HepG2 (cell line): ENCODE measurements around the gene DHRS4L2. TPM values are rescaled to one million over a fixed set of nuclear protein-coding genes. Genes with fewer than 3 reads are reported as not detected.
"Not testable (repeated sequence)": the region's sequence is repeated elsewhere in the genome, so short reads cannot be mapped to it uniquely, and the experiment has no call there.

Experiments used
- GABPA ChIP-seq, 2 experiments: IDR thresholded peaks; 2 replicates each; pipeline ENCODE4 v1.6.1; 2011 to 2016; ENCODE audit warnings: low read depth in 2 of 2, low read length in 1 of 2, missing biosample characterization in 1 of 2, missing genetic modification characterization in 1 of 2
- HDAC2 ChIP-seq: sonication (generic); formaldehyde crosslinking; IDR thresholded peaks from 2 replicates; pipeline ENCODE4 v1.4.0; 2020; ENCODE audit warnings: missing genetic modification reagents
- PAXIP1 ChIP-seq: sonication (generic); formaldehyde crosslinking; conservative IDR thresholded peaks from 2 replicates; pipeline ENCODE4 v1.4.0; 2020; ENCODE audit warnings: mild to moderate bottlenecking, missing genetic modification reagents, moderate library complexity
- WIZ ChIP-seq: sonication (generic); formaldehyde crosslinking; IDR thresholded peaks from 2 replicates; pipeline ENCODE4 v1.5.1; 2020; ENCODE audit warnings: mild to moderate bottlenecking, missing genetic modification reagents
- YEATS2 ChIP-seq: sonication (generic); formaldehyde crosslinking; IDR thresholded peaks from 2 replicates; pipeline ENCODE4 v1.4.0; 2020; ENCODE audit warnings: missing genetic modification reagents, borderline replicate concordance
- ZNF276 ChIP-seq: sonication (generic); formaldehyde crosslinking; IDR thresholded peaks from 2 replicates; pipeline ENCODE4 v1.4.0; 2020; ENCODE audit warnings: mild to moderate bottlenecking, low read depth, missing genetic modification reagents
- ZNF501 ChIP-seq: sonication (generic); formaldehyde crosslinking; IDR thresholded peaks from 2 replicates; pipeline ENCODE4 v1.5.1; 2020; ENCODE audit warnings: mild to moderate bottlenecking, moderate library complexity, missing genetic modification reagents
- ZNF761 ChIP-seq: sonication (generic); formaldehyde crosslinking; conservative IDR thresholded peaks from 2 replicates; pipeline ENCODE4 v1.4.0; 2020; ENCODE audit warnings: mild to moderate bottlenecking, missing genetic modification reagents
- polyA plus RNA-seq, 8 experiments: library from polyadenylated mRNA; depleted of rRNA in 3 of 8; stranded (reverse) in 7 of 8; unstranded in 1 of 8; fragments of >200 nt; fragmentation: Illumina TruSeq in 4 of 8; extraction: Trizol in 4 of 8; gene quantifications; 2 replicates each; pipeline versions ENCODE4 v1.2.1 to v1.2.3, GENCODE V29; 2011 to 2016; ENCODE audit warnings: low read depth in 4 of 8, missing spikeins in 1 of 8, mixed read lengths in 1 of 8; ENCODE audit not compliant: insufficient read depth in 1 of 8
- total RNA-seq, 5 experiments: library from RNA; depleted of rRNA; stranded (reverse); fragments of >200 nt; fragmentation: Illumina TruSeq; extraction: Trizol; gene quantifications; 2 replicates each; pipeline ENCODE4 v1.2.3, GENCODE V29; 2016; ENCODE audit warnings: low read depth in 1 of 5
- TF ChIP-seq, protein P1 (sequence below): IDR thresholded peaks from 2 replicates; pipeline ENCODE4 v1.6.1; 2018; ENCODE audit warnings: missing genetic modification reagents, mild to moderate bottlenecking, missing compliant biosample characterization
- TF ChIP-seq, protein P2 (sequence below): sonication (generic); formaldehyde crosslinking; IDR thresholded peaks from 2 replicates; pipeline ENCODE4 v1.4.0; 2020; ENCODE audit warnings: missing genetic modification reagents, borderline replicate concordance
- TF ChIP-seq, protein P3 (sequence below): IDR thresholded peaks from 2 replicates; pipeline ENCODE4 v1.6.1; 2012; ENCODE audit warnings: inconsistent platforms
- TF ChIP-seq, protein P4 (sequence below): sonication (generic); formaldehyde crosslinking; IDR thresholded peaks from 2 replicates; pipeline ENCODE4 v1.4.0; 2020; ENCODE audit warnings: missing genetic modification reagents, borderline replicate concordance
- TF ChIP-seq, protein P5 (sequence below): sonication (generic); formaldehyde crosslinking; IDR thresholded peaks from 2 replicates; pipeline ENCODE4 v1.5.1; 2020; ENCODE audit warnings: mild to moderate bottlenecking, missing genetic modification reagents, moderate library complexity

DHRS4L2 gene
- total and polyA plus RNA-seq, 2 of the 13 experiments (the other 11 are each of a cell fraction or from before 2014, with no cell fraction given) = 24.7 to 38.2 TPM

GRCh38 chr14:23981951-23982813, 6.5 kb upstream of the DHRS4L2 start (continued):
- TF ChIP-seq, protein P1, sequence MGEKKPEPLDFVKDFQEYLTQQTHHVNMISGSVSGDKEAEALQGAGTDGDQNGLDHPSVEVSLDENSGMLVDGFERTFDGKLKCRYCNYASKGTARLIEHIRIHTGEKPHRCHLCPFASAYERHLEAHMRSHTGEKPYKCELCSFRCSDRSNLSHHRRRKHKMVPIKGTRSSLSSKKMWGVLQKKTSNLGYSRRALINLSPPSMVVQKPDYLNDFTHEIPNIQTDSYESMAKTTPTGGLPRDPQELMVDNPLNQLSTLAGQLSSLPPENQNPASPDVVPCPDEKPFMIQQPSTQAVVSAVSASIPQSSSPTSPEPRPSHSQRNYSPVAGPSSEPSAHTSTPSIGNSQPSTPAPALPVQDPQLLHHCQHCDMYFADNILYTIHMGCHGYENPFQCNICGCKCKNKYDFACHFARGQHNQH (CRISPR knock-in tag) = peak; percentile 58; the same call in 1 of the 2 replicates
- TF ChIP-seq ZNF276 (CRISPR knock-in tag) = 0 out of 2 replicates have a peak, but pooled peaks have one; percentile 37
- peak; percentile 6; the same call in 1 of the 2 replicates for TF ChIP-seq WIZ
- TF ChIP-seq ZNF761 (CRISPR knock-in tag) = 0 out of 2 replicates have a peak, but pooled peaks have one; percentile 64
- TF ChIP-seq, protein P2, sequence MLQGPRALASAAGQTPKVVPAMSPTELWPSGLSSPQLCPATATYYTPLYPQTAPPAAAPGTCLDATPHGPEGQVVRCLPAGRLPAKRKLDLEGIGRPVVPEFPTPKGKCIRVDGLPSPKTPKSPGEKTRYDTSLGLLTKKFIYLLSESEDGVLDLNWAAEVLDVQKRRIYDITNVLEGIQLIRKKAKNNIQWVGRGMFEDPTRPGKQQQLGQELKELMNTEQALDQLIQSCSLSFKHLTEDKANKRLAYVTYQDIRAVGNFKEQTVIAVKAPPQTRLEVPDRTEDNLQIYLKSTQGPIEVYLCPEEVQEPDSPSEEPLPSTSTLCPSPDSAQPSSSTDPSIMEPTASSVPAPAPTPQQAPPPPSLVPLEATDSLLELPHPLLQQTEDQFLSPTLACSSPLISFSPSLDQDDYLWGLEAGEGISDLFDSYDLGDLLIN (CRISPR knock-in tag) = 0 out of 2 replicates have a peak, but pooled peaks have one; percentile 21
- peak; percentile 36; the same call in 1 of the 2 replicates for TF ChIP-seq YEATS2
- not testable (repeated sequence) for TF ChIP-seq GABPA (IDR thresholded peaks at IDR 0.05; ENCODE audit: low read depth, low read length)
- TF ChIP-seq GABPA (CRISPR knock-in tag; IDR thresholded peaks at IDR 0.05; ENCODE audit: low read depth) = peak; percentile 46
- TF ChIP-seq HDAC2 (CRISPR knock-in tag) = peak; percentile 86
- peak; percentile 96 for TF ChIP-seq PAXIP1
- TF ChIP-seq, protein P3, sequence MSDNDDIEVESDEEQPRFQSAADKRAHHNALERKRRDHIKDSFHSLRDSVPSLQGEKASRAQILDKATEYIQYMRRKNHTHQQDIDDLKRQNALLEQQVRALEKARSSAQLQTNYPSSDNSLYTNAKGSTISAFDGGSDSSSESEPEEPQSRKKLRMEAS = peak; percentile 64; the same call in 1 of the 2 replicates
- TF ChIP-seq, protein P4, sequence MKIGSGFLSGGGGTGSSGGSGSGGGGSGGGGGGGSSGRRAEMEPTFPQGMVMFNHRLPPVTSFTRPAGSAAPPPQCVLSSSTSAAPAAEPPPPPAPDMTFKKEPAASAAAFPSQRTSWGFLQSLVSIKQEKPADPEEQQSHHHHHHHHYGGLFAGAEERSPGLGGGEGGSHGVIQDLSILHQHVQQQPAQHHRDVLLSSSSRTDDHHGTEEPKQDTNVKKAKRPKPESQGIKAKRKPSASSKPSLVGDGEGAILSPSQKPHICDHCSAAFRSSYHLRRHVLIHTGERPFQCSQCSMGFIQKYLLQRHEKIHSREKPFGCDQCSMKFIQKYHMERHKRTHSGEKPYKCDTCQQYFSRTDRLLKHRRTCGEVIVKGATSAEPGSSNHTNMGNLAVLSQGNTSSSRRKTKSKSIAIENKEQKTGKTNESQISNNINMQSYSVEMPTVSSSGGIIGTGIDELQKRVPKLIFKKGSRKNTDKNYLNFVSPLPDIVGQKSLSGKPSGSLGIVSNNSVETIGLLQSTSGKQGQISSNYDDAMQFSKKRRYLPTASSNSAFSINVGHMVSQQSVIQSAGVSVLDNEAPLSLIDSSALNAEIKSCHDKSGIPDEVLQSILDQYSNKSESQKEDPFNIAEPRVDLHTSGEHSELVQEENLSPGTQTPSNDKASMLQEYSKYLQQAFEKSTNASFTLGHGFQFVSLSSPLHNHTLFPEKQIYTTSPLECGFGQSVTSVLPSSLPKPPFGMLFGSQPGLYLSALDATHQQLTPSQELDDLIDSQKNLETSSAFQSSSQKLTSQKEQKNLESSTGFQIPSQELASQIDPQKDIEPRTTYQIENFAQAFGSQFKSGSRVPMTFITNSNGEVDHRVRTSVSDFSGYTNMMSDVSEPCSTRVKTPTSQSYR (CRISPR knock-in tag) = peak; percentile 41; the same call in 1 of the 2 replicates
- TF ChIP-seq, protein P5, sequence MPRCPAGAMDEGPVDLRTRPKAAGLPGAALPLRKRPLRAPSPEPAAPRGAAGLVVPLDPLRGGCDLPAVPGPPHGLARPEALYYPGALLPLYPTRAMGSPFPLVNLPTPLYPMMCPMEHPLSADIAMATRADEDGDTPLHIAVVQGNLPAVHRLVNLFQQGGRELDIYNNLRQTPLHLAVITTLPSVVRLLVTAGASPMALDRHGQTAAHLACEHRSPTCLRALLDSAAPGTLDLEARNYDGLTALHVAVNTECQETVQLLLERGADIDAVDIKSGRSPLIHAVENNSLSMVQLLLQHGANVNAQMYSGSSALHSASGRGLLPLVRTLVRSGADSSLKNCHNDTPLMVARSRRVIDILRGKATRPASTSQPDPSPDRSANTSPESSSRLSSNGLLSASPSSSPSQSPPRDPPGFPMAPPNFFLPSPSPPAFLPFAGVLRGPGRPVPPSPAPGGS (CRISPR knock-in tag) = 0 out of 2 replicates have a peak, but pooled peaks have one; percentile 8
- peak; percentile 87 for TF ChIP-seq ZNF501 (CRISPR knock-in tag)
